ENCODE measurements around the gene AKR1B1. TPM values are rescaled to one million over a fixed set of nuclear protein-coding genes. Genes with fewer than 3 reads are reported as not detected.
A peak's percentile ranks its signal among the peaks of the same experiment; 100 is the strongest.

The AKR1B1 gene
- polyA plus RNA-seq, 1 of the 3 experiments (the other 2 are of a cell fraction): 216 TPM

- Histone ChIP-seq H3K27ac (ENCODE audit: low read depth in 2 of 2, low read length in 1 of 2) (peak overlapping the region; percentile 62 to 77), H3K79me2 (ENCODE audit: insufficient read depth) (peaks cover 34% of the 10 kb centered on the region), H3K36me3 (replicated peaks in 1 of 2; ENCODE audit: control insufficient read depth in 1 of 2, insufficient read depth in 2 of 2, low read length in 1 of 2) (peaks cover 3 to 13% of the 10 kb centered on the region in 2 experiments), H3K9me2 (no peaks in the 10 kb centered on the region), H3K4me1 (ENCODE audit: control insufficient read depth in 1 of 2, insufficient read depth in 2 of 2, low read depth in 1 of 2, low read length in 1 of 2) (peaks cover 5 to 11% of the 10 kb centered on the region in 2 experiments; a peak in 3 of 4 replicates), H3K9ac (peak overlapping the region; percentile 85), H4K20me1 (ENCODE audit: insufficient read depth) (no peaks in the 10 kb centered on the region), H2AFZ (ENCODE audit: low read depth) (peak overlapping the region; percentile 91), H3K27me3 (ENCODE audit: insufficient read depth) (no peaks in the 10 kb centered on the region), H3F3A (replicated peaks; ENCODE audit: insufficient read depth) (no peaks in the 10 kb centered on the region), H3K4me2 (peak overlapping the region; percentile 95), H3K9me3 (no peaks in the 10 kb centered on the region), H3K4me3 (ENCODE audit: low read depth in 2 of 2, low read length in 1 of 2) (peak overlapping the region; percentile 90 to 92)
- TF ChIP-seq EP300 (IDR thresholded peaks at IDR 0.05; ENCODE audit: borderline replicate concordance in 1 of 2, low read depth in 1 of 2, low read length in 1 of 2) (peak; percentile 2 to 27; a peak in 1 of 4 replicates), TCF12 (IDR thresholded peaks at IDR 0.05) (no peak), SMC3 (IDR thresholded peaks at IDR 0.05; ENCODE audit: low read depth, low read length) (peak; percentile 21), RCOR1 (IDR thresholded peaks at IDR 0.05; ENCODE audit: low read length) (peak; percentile 21; the same call in 1 of the 2 replicates)
- TF ChIP-seq, protein P1, sequence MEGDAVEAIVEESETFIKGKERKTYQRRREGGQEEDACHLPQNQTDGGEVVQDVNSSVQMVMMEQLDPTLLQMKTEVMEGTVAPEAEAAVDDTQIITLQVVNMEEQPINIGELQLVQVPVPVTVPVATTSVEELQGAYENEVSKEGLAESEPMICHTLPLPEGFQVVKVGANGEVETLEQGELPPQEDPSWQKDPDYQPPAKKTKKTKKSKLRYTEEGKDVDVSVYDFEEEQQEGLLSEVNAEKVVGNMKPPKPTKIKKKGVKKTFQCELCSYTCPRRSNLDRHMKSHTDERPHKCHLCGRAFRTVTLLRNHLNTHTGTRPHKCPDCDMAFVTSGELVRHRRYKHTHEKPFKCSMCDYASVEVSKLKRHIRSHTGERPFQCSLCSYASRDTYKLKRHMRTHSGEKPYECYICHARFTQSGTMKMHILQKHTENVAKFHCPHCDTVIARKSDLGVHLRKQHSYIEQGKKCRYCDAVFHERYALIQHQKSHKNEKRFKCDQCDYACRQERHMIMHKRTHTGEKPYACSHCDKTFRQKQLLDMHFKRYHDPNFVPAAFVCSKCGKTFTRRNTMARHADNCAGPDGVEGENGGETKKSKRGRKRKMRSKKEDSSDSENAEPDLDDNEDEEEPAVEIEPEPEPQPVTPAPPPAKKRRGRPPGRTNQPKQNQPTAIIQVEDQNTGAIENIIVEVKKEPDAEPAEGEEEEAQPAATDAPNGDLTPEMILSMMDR (IDR thresholded peaks at IDR 0.05): peak; percentile 61
- CTCF ChIA-PET: interaction anchor here (0.6 to 11.0 kb wide), 35 partner anchors 10 to 265 kb away, joined by 3 to 101 read pairs (median 5); no protein-coding TSS in a partner anchor
- DNase-seq: peak; percentile 92
- POLR2A ChIA-PET: interaction anchor here (1.3 to 2.9 kb wide), 3 partner anchors 13 to 528 kb away, joined by 3 to 16 read pairs (median 3); partner anchors contain the start of gene AGBL3
- WGBS (ENCODE audit: low lambda C conversion rate): 3% methylated on average over 28 of the region's 37 CpGs
These were observed 527 bp downstream of the AKR1B1 start for GRCh38 chr7:134458341-134458805.

DNA sequence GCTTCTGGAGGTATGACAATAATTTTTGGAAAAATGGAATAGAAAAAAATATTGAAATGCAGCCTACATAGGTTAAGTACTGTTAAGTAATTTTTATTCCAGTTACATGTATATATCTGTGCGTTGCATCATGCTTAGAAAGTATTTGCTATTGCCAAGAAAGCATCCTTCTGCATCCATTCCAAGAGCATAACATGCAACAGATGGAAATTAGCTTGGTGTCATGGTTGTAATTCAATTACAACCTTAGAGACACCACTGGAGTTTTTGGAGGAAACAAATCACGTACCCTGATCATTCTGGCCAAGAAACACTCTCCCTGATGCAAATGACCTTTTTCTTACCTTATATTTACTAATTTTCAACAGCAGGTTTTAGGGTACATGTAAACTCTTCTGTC is 1.7 kb downstream of the AKR1B1 start:
- CTCF ChIA-PET: interaction anchor here (0.8 to 11.0 kb wide), 14 partner anchors 11 to 155 kb away, joined by 3 to 101 read pairs (median 10); no protein-coding TSS in a partner anchor
- POLR2A ChIA-PET: interaction anchor here (2.9 kb wide), 1 partner anchor 24 kb away, joined by 16 read pairs; no protein-coding TSS in a partner anchor
- H3K4me2 ChIP-seq: peak overlapping the region; percentile 95

More for the DNA sequence above, 1.7 kb downstream of the AKR1B1 start:
- H2AFZ ChIP-seq (ENCODE audit: low read depth): no peak overlapping the region
- no peaks in the 10 kb centered on the region for H3K9me3 ChIP-seq
- no peaks in the 10 kb centered on the region for H3K9me2 ChIP-seq
- H3K4me1 ChIP-seq (ENCODE audit: control insufficient read depth in 1 of 2, insufficient read depth in 2 of 2, low read depth in 1 of 2, low read length in 1 of 2): peaks cover 5 to 17% of the 10 kb centered on the region in 2 experiments; a peak in 3 of 4 replicates
- no peaks in the 10 kb centered on the region for H3K27me3 ChIP-seq (ENCODE audit: insufficient read depth)
- H4K20me1 ChIP-seq (ENCODE audit: insufficient read depth): no peaks in the 10 kb centered on the region
- H3K4me3 ChIP-seq (ENCODE audit: low read depth in 2 of 2, low read length in 1 of 2): peak overlapping the region in 1 of 2 experiments; percentile 90; a peak in 1 of 4 replicates
- 98% methylated on average over 2 of the region's 2 CpGs for WGBS (ENCODE audit: low lambda C conversion rate)
- TF ChIP-seq RCOR1 (IDR thresholded peaks at IDR 0.05; ENCODE audit: low read length): 0 out of 2 replicates have a peak, but pooled peaks have one; percentile 13
- no peak for TF ChIP-seq POLR2AphosphoS5 (IDR thresholded peaks at IDR 0.05; ENCODE audit: low read depth, low read length)
- no peak for TF ChIP-seq RXRA (IDR thresholded peaks at IDR 0.05; ENCODE audit: borderline replicate concordance, low read depth)
- TF ChIP-seq, protein P2, sequence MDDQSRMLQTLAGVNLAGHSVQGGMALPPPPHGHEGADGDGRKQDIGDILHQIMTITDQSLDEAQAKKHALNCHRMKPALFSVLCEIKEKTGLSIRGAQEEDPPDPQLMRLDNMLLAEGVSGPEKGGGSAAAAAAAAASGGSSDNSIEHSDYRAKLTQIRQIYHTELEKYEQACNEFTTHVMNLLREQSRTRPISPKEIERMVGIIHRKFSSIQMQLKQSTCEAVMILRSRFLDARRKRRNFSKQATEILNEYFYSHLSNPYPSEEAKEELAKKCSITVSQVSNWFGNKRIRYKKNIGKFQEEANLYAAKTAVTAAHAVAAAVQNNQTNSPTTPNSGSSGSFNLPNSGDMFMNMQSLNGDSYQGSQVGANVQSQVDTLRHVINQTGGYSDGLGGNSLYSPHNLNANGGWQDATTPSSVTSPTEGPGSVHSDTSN (IDR thresholded peaks at IDR 0.05): no peak
- TF ChIP-seq, protein P1 (IDR thresholded peaks at IDR 0.05): no peak
- no peaks in the 10 kb centered on the region for H3F3A ChIP-seq (replicated peaks; ENCODE audit: insufficient read depth)
- H3K36me3 ChIP-seq (replicated peaks in 1 of 2; ENCODE audit: control insufficient read depth in 1 of 2, insufficient read depth in 2 of 2, low read length in 1 of 2): peaks cover 3 to 13% of the 10 kb centered on the region in 2 experiments
- H3K9ac ChIP-seq: no peak overlapping the region
- DNase-seq: no peak
- H3K79me2 ChIP-seq (ENCODE audit: insufficient read depth): peaks cover 34% of the 10 kb centered on the region
- H3K27ac ChIP-seq (ENCODE audit: low read depth in 2 of 2, low read length in 1 of 2): no peak overlapping the region

Measured in SK-N-SH (cell line).